CD4-positive, CD25-positive, alpha-beta regulatory T cell (primary cell): ENCODE measurements around the gene LRRK2. TPM values are rescaled to one million over a fixed set of nuclear protein-coding genes. Genes with fewer than 3 reads are reported as not detected.

ENCODE experiments used
- ATAC-seq, 2 donors: fragments of 150-1000 bp; cut with Tn5 transposase; one replicate each; pipeline ENCODE4 v1.10.0; 2021; ENCODE audit warnings: low read depth in 2 of 2, moderate number of reproducible peaks in 2 of 2, moderate library complexity in 1 of 2
- DNase-seq, 3 donors: peaks; one replicate each; pipeline versions ENCODE4 v3.0.0 to v3.0.0-alpha.2; 2012 to 2022; ENCODE audit warnings: mixed read lengths in 1 of 3
- H3K27ac ChIP-seq: one replicate; pipeline ENCODE4 v1.7.0; 2013; ENCODE audit warnings: mild to moderate bottlenecking, low read length; ENCODE audit not compliant: insufficient read depth, poor library complexity, severe bottlenecking
- H3K27me3 ChIP-seq: one replicate; pipeline ENCODE4 v1.7.0; 2013; ENCODE audit warnings: low read length; ENCODE audit not compliant: control insufficient read depth, insufficient read depth
- H3K36me3 ChIP-seq: one replicate; pipeline ENCODE4 v1.7.0; 2013; ENCODE audit warnings: mild to moderate bottlenecking, low read length, moderate library complexity; ENCODE audit not compliant: control insufficient read depth, insufficient read depth
- H3K4me1 ChIP-seq: 2 replicates; pipeline ENCODE4 v1.7.0; 2013; ENCODE audit warnings: mild to moderate bottlenecking, low read length; ENCODE audit not compliant: insufficient read depth, control insufficient read depth, poor library complexity, severe bottlenecking
- H3K4me3 ChIP-seq: one replicate; pipeline ENCODE4 v1.7.0; 2013; ENCODE audit warnings: low read depth, mild to moderate bottlenecking, low read length, moderate library complexity
- H3K9me3 ChIP-seq, 2 experiments: 1 replicate in 1 of 2; 2 replicates in 1 of 2; pipeline ENCODE4 v1.7.0; 2013; ENCODE audit warnings: low read length in 2 of 2, mild to moderate bottlenecking in 1 of 2, moderate library complexity in 1 of 2; ENCODE audit not compliant: control insufficient read depth in 2 of 2
- H3K27ac Mint-ChIP-seq, 3 donors: one replicate each; pipeline ENCODE4 v1.8.0; 2020 to 2022; ENCODE audit warnings: mild to moderate bottlenecking in 3 of 3, mixed read lengths in 3 of 3, moderate library complexity in 2 of 3
- H3K27me3 Mint-ChIP-seq: one replicate; pipeline ENCODE4 v1.8.0; 2022; ENCODE audit warnings: mild to moderate bottlenecking, mixed read lengths
- H3K36me3 Mint-ChIP-seq: one replicate; pipeline ENCODE4 v1.8.0; 2020; ENCODE audit warnings: mixed read lengths
- H3K4me1 Mint-ChIP-seq, 4 donors: one replicate each; pipeline ENCODE4 v1.8.0; 2020 to 2022; ENCODE audit warnings: mixed read lengths in 4 of 4, mild to moderate bottlenecking in 1 of 4
- H3K4me3 Mint-ChIP-seq, 4 donors: one replicate each; pipeline ENCODE4 v1.8.0; 2020 to 2022; ENCODE audit warnings: mild to moderate bottlenecking in 4 of 4, mixed read lengths in 4 of 4, moderate library complexity in 3 of 4
- H3K9me3 Mint-ChIP-seq, 7 donors: one replicate each; pipeline ENCODE4 v1.8.0; 2020 to 2022; ENCODE audit warnings: mixed read lengths in 7 of 7, mild to moderate bottlenecking in 3 of 7, moderate library complexity in 2 of 7
- polyA plus RNA-seq, 4 donors: library from polyadenylated mRNA; unstranded; fragments of 300-500 nt; fragmentation: Illumina TruSeq; gene quantifications; one replicate each; pipeline ENCODE4 v1.2.3, GENCODE V29; 2021
- total RNA-seq: library from RNA; stranded (reverse); gene quantifications from one replicate; pipeline ENCODE4 v1.2.3, GENCODE V29; 2022

Gene LRRK2
- total and polyA plus RNA-seq, 5 donors from 2014 or later, result 0.15 to 0.44 TPM; not detected in 3

DNA sequence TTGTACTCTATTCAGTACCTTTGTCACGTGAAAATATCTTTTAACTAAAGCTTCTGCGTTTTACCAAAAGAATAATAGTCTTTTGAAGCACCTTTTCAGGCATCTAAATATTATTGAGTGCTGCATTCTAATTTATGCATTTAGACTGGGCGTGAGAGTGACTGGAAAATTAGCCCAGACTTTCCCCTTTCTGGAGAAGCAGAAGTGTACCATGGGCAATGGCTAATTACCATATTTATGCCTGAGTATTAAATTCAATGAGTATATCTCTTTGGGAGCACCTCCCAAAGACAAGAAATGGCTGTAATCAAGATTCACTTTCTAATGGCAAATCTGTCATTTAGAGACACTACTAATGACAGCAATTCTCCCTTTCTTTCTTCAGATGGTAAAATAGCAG is 174.9 kb downstream of the LRRK2 start:
- no peak overlapping the region for H3K4me3 Mint-ChIP-seq

DNA sequence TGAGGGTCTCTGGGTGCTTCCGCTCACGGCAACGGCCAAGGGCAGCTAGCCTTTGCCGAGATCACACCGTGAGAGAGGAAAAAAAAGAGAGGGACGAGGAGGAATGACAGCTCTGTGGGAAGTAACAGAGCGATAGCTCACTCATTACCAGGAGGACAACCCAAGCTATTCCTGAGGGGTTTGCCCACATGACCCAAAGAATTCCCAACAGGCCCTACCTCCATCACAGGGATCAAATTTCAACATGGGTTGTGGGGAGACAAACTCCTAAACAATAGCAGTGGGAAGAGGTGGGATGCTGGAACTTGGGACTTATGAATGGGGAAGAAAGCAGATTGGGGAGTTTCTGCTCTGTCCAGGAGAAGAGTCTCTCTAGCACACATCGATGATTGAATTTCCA is 180.6 kb downstream of the LRRK2 start:
- H3K9me3 Mint-ChIP-seq, result peaks cover 0 to 3% (median 0%) of the 10 kb centered on the region in 7 donors
- no peak overlapping the region for H3K4me3 Mint-ChIP-seq
- H3K27ac Mint-ChIP-seq, result no peak overlapping the region
- no peaks in the 10 kb centered on the region for H3K36me3 Mint-ChIP-seq
- H3K4me1 ChIP-seq, result no peaks in the 10 kb centered on the region
- no peaks in the 10 kb centered on the region for H3K27me3 Mint-ChIP-seq
- no peaks in the 10 kb centered on the region for H3K36me3 ChIP-seq
- H3K9me3 ChIP-seq, result no peaks in the 10 kb centered on the region
- ATAC-seq (no peak), DNase-seq (no peak)
- H3K27ac ChIP-seq, result no peak overlapping the region
- H3K27me3 ChIP-seq, result no peaks in the 10 kb centered on the region
- H3K4me1 Mint-ChIP-seq, result no peaks in the 10 kb centered on the region
- H3K4me3 ChIP-seq, result no peak overlapping the region

More for the DNA sequence above, 174.9 kb downstream of the LRRK2 start:
- Histone ChIP-seq H3K4me1 (no peaks in the 10 kb centered on the region), H3K27ac (no peak overlapping the region), H3K27me3 (no peaks in the 10 kb centered on the region), H3K36me3 (no peaks in the 10 kb centered on the region), H3K4me3 (no peak overlapping the region), H3K9me3 (no peaks in the 10 kb centered on the region)
- H3K27me3 Mint-ChIP-seq, result no peaks in the 10 kb centered on the region
- ATAC-seq (no peak), DNase-seq (no peak)
- H3K36me3 Mint-ChIP-seq, result no peaks in the 10 kb centered on the region
- H3K27ac Mint-ChIP-seq, result no peak overlapping the region
- H3K9me3 Mint-ChIP-seq, result peaks cover 0 to 2% (median 0%) of the 10 kb centered on the region in 7 donors
- no peaks in the 10 kb centered on the region for H3K4me1 Mint-ChIP-seq

Other genes starting within 250 kb of the LRRK2 start
- 4.4 TPM for gene SLC2A13, start 118.9 kb upstream of the LRRK2 start, total RNA-seq
- gene SLC2A13, start 118.9 kb upstream of the LRRK2 start, polyA plus RNA-seq, result 1 to 10 TPM in 3 of 4 donors, under 1 TPM in 1; 0.96 to 2.0 (median 1.8) TPM